K562 (cell line): ENCODE data around the gene ARHGAP26. TPM values are rescaled to one million over a fixed set of nuclear protein-coding genes. Genes with fewer than 3 reads are reported as not detected.

Experiments used
- ATAC-seq: fragments of 200-7000 bp; cut with Tn5 transposase; 3 replicates; pipeline ENCODE4 v1.9.1; 2020; ENCODE audit warnings: moderate library complexity
- BruUV-seq: library from RNA; stranded (reverse); fragments of 400-500 nt; replicated peaks from 2 replicates; lab custom pipeline; 2021; lab: Mats Ljungman, UMichigan
- CTCF ChIA-PET: fragments of 300-600 bp; formaldehyde crosslinking; extraction: SDS; loops from one replicate; lab custom pipeline; 2021; ENCODE audit warnings: low intra/inter-chr PET ratio; lab: Yijun Ruan, JAX
- POLR2A ChIA-PET: fragments of 300-600, 350-650 bp; sonication (Branson Sonifier 250); formaldehyde crosslinking; extraction: SDS; loops from one replicate; lab custom pipeline; 2021; ENCODE audit warnings: antibody characterized with exemption, inconsistent platforms; lab: Yijun Ruan, JAX
- DNase-seq, 4 experiments: peaks; one replicate each; pipeline versions ENCODE4 v3.0.0 to v3.0.0-alpha.2; 2011 to 2018; ENCODE audit warnings: low spot score in 3 of 4, mixed read lengths in 3 of 4; ENCODE audit errors: extremely low read depth in 1 of 4
- FAIRE-seq: peaks from 2 replicates; lab custom pipeline; 2011; peaks lifted over from hg19 to GRCh38; lab: Jason Lieb, UNC
- H2AFZ ChIP-seq: 2 replicates; pipeline ENCODE4 v1.6.0; 2011; ENCODE audit warnings: low read depth, low read length, control low read depth, inconsistent platforms
- H3K27ac ChIP-seq: fragments of 200-600 bp; 3 replicates; pipeline ENCODE4 v1.8.0; 2011; ENCODE audit warnings: low read depth, mild to moderate bottlenecking, control low read depth, inconsistent platforms, low read length, moderate library complexity, mixed read lengths; ENCODE audit errors: extremely low read depth
- H3K27me3 ChIP-seq, 2 experiments: fragments of 300-600 bp in 1 of 2; 2 replicates in 1 of 2; 3 replicates in 1 of 2; pipeline versions ENCODE4 v1.6.0 to v1.8.0; 2011; ENCODE audit warnings: inconsistent platforms in 2 of 2, low read length in 2 of 2, mild to moderate bottlenecking in 1 of 2, mixed read lengths in 1 of 2, moderate library complexity in 1 of 2; ENCODE audit not compliant: control insufficient read depth in 2 of 2, insufficient read depth in 2 of 2
- H3K36me3 ChIP-seq: fragments of 300-600 bp; 3 replicates; pipeline ENCODE4 v1.8.0; 2011; ENCODE audit warnings: mild to moderate bottlenecking, low read length, inconsistent platforms; ENCODE audit not compliant: control insufficient read depth, insufficient read depth
- H3K4me1 ChIP-seq, 2 experiments: fragments of 200-600 bp in 1 of 2; replicated peaks in 1 of 2; 2 replicates in 1 of 2; 3 replicates in 1 of 2; pipeline versions ENCODE4 v1.5.1 to v1.8.0; 2011; ENCODE audit warnings: inconsistent platforms in 2 of 2, low read length in 2 of 2, mild to moderate bottlenecking in 1 of 2, mixed read lengths in 1 of 2, moderate library complexity in 1 of 2; ENCODE audit not compliant: control insufficient read depth in 2 of 2, insufficient read depth in 2 of 2
- H3K4me2 ChIP-seq: 2 replicates; pipeline ENCODE4 v1.6.1; 2011; ENCODE audit warnings: low read length, control low read depth, inconsistent platforms, mixed read lengths; ENCODE audit not compliant: insufficient read depth
- H3K4me3 ChIP-seq: fragments of 200-600 bp; sonication (generic), shearing (Covaris generic); 2 replicates; pipeline ENCODE4 v1.5.1; 2016; ENCODE audit warnings: control low read depth, inconsistent platforms
- H3K79me2 ChIP-seq: fragments of 200-600 bp; 3 replicates; pipeline ENCODE4 v1.8.0; 2011; ENCODE audit warnings: low read length, inconsistent platforms; ENCODE audit not compliant: control insufficient read depth, insufficient read depth
- H3K9ac ChIP-seq, 2 experiments: 2 replicates each; pipeline versions ENCODE4 v1.6.0 to v1.6.1; 2011; ENCODE audit warnings: low read depth in 2 of 2, low read length in 2 of 2, control low read depth in 1 of 2, inconsistent platforms in 1 of 2, mild to moderate bottlenecking in 1 of 2, mixed read lengths in 1 of 2; ENCODE audit not compliant: insufficient read depth in 1 of 2
- H3K9me1 ChIP-seq: one replicate; pipeline ENCODE4 v1.6.0; 2011; ENCODE audit warnings: inconsistent platforms, mild to moderate bottlenecking, low read length, moderate library complexity; ENCODE audit not compliant: control insufficient read depth, insufficient read depth
- H3K9me3 ChIP-seq: replicated peaks from 2 replicates; pipeline ENCODE4 v1.5.1; 2011; ENCODE audit warnings: low read depth, low read length, inconsistent platforms; ENCODE audit not compliant: control insufficient read depth, insufficient read depth
- H4K20me1 ChIP-seq: replicated peaks from 2 replicates; pipeline ENCODE4 v1.6.1; 2011; ENCODE audit warnings: low read length, inconsistent platforms, mixed read lengths; ENCODE audit not compliant: control insufficient read depth, insufficient read depth
- IFI16 ChIP-seq: fragments of 250-450 bp; sonication (Bioruptor Pico); IDR thresholded peaks from 2 replicates; pipeline ENCODE4 v2.1.2; 2022; ENCODE audit warnings: mild to moderate bottlenecking, inconsistent platforms
- MTA2 ChIP-seq: fragments of 450-650 bp; IDR thresholded peaks from 2 replicates; pipeline ENCODE4 v1.6.1; 2016; ENCODE audit warnings: low read depth
- NFIC ChIP-seq: fragments of 450-650 bp; IDR thresholded peaks from 2 replicates; pipeline ENCODE4 v1.6.1; 2017; ENCODE audit warnings: mild to moderate bottlenecking, inconsistent platforms
- NR2C1 ChIP-seq, 2 experiments: fragments of 450-650 bp; IDR thresholded peaks; 2 replicates each; pipeline ENCODE4 v1.6.1; 2017; ENCODE audit warnings: mild to moderate bottlenecking in 2 of 2, antibody characterized with exemption in 1 of 2, inconsistent platforms in 1 of 2, missing compliant biosample characterization in 1 of 2, missing genetic modification characterization in 1 of 2
- NR2C2 ChIP-seq, 2 experiments: fragments of 200-800 bp in 1 of 2; sonication (Bioruptor generic) in 1 of 2; sonication (generic) in 1 of 2; formaldehyde crosslinking in 1 of 2; IDR thresholded peaks; 2 replicates each; pipeline versions ENCODE4 v1.6.1 to v1.8.0; 2016 to 2022; ENCODE audit warnings: mild to moderate bottlenecking in 1 of 2, missing compliant biosample characterization in 1 of 2, missing genetic modification characterization in 1 of 2, missing genetic modification reagents in 1 of 2
- RAD21 ChIP-seq, 2 experiments: fragments of 250-450 bp in 1 of 2; fragments of 450-650 bp in 1 of 2; sonication (Bioruptor Pico) in 1 of 2; formaldehyde crosslinking in 1 of 2; IDR thresholded peaks in 1 of 2; conservative IDR thresholded peaks in 1 of 2; 2 replicates each; pipeline versions ENCODE4 v1.4.0 to v1.8.0; 2020 to 2022; ENCODE audit warnings: mild to moderate bottlenecking in 2 of 2, moderate library complexity in 1 of 2
- ZBTB17 ChIP-seq: fragments of 450-650 bp; formaldehyde crosslinking; IDR thresholded peaks from 2 replicates; pipeline ENCODE4 v1.4.0; 2020; ENCODE audit warnings: mild to moderate bottlenecking
- WGBS: fragments of 100-300 bp; shearing (Covaris generic); methylation state at CpG from one replicate; pipeline ENCODE4 v1.1.6; 2016; ENCODE audit warnings: low coverage, mixed read lengths; ENCODE audit not compliant: insufficient coverage; ENCODE audit errors: missing lambda C conversion rate; 5-methylcytosine and 5-hydroxymethylcytosine counted together
- in situ Hi-C: fragments of 300-500 bp; cut with MboI; formaldehyde crosslinking; loops from 4 replicates; pipeline ENCODE4 v1.15.0; 2018; ENCODE audit warnings: inconsistent platforms, mixed read lengths
- intact Hi-C: fragments of 100-400 bp; cut with micrococcal nuclease; formaldehyde crosslinking; loops from 2 replicates; pipeline ENCODE4 v1.14.2; 2022
- polyA plus RNA-seq, 8 experiments: library from polyadenylated mRNA; depleted of rRNA in 4 of 8; stranded (reverse) in 5 of 8; unstranded in 3 of 8; fragments of >200 nt; fragmentation: Nextera tagmentation in 2 of 8; fragmentation: Illumina TruSeq in 1 of 8; extraction: Ambion mirVana in 2 of 8; extraction: Trizol in 1 of 8; gene quantifications; 2 replicates each; pipeline versions ENCODE4 v1.2.1 to v1.2.3, GENCODE V29; 2011 to 2014; ENCODE audit warnings: inconsistent platforms in 1 of 8, missing spikeins in 1 of 8
- total RNA-seq, 7 experiments: library from RNA; depleted of rRNA in 6 of 7; stranded (reverse); fragments of >200 nt in 6 of 7; fragmentation: Illumina TruSeq in 2 of 7; extraction: Trizol in 2 of 7; gene quantifications; 2 replicates each; pipeline versions ENCODE4 v1.2.1 to v1.2.3, GENCODE V29; 2011 to 2021; ENCODE audit warnings: low replicate concordance in 1 of 7
- TF ChIP-seq, protein P1 (sequence below): fragments of 450-650 bp; formaldehyde crosslinking; IDR thresholded peaks from 2 replicates; pipeline ENCODE4 v1.4.0; 2022; ENCODE audit warnings: missing genetic modification characterization
- TF ChIP-seq, protein P2 (sequence below): fragments of 250-450 bp; sonication (Bioruptor Pico); IDR thresholded peaks from 2 replicates; pipeline ENCODE4 v1.4.0; 2020; ENCODE audit warnings: mild to moderate bottlenecking, moderate library complexity, borderline replicate concordance
- TF ChIP-seq, protein P3 (sequence below): fragments of 450-650 bp; formaldehyde crosslinking; IDR thresholded peaks from 2 replicates; pipeline ENCODE4 v1.4.0; 2022; ENCODE audit warnings: mild to moderate bottlenecking, moderate library complexity

ARHGAP26 gene
- total and polyA plus RNA-seq, 9 of the 15 experiments (the other 6 are each of a cell fraction or from before 2014, with no cell fraction given): 0.13 to 1.1 (median 0.55) TPM

DNA sequence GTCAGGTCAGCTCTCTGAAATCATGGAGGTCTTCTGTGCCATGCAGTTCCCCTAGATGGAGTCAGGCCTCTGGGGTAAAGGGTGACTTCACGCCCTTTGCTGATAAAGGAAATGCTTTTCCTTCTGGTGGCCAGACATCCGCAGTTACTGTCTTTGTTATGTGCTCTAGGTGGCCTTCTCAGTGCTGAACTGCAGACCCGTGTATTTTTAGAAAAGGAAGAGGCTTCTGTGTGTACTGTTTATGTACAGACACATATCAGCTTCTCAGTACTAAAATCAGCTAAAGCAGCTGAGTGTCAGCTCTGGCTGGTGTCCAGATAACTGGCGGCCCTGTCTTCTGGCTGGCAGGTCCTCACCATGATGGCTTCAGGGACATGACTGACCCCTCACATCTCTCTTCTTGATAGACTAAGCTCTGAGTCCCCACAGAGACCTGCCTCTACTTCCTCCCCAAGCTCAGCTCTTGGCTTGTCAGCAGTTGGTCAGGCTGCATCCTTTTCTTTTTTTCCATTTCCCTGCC, 75.3 kb downstream of the ARHGAP26 start:
- Histone ChIP-seq H3K36me3 (no peaks in the 10 kb centered on the region), H4K20me1 (no peaks in the 10 kb centered on the region), H3K9me1 (peaks cover 4% of the 10 kb centered on the region), H3K27ac (no peak overlapping the region), H3K4me1 (peaks cover 0 to 12% of the 10 kb centered on the region in 2 experiments; a peak in 2 of 5 replicates), H3K4me3 (no peak overlapping the region), H3K27me3 (peaks cover 2 to 5% of the 10 kb centered on the region in 2 experiments; a peak in 3 of 5 replicates), H3K9me3 (no peaks in the 10 kb centered on the region), H3K4me2 (peak overlapping the region; percentile 1; the same call in 1 of the 2 replicates), H2AFZ (peak overlapping the region; percentile 37), H3K9ac (no peak overlapping the region), H3K79me2 (no peaks in the 10 kb centered on the region)
- no TSS peak for BruUV-seq
- 0% methylated on average over 4 of the region's 4 CpGs for WGBS
- CTCF ChIA-PET: no interaction called here
- DNase-seq: peak in 1 of 4 experiments; percentile 28
- no peak for FAIRE-seq
- TF ChIP-seq, protein P1, sequence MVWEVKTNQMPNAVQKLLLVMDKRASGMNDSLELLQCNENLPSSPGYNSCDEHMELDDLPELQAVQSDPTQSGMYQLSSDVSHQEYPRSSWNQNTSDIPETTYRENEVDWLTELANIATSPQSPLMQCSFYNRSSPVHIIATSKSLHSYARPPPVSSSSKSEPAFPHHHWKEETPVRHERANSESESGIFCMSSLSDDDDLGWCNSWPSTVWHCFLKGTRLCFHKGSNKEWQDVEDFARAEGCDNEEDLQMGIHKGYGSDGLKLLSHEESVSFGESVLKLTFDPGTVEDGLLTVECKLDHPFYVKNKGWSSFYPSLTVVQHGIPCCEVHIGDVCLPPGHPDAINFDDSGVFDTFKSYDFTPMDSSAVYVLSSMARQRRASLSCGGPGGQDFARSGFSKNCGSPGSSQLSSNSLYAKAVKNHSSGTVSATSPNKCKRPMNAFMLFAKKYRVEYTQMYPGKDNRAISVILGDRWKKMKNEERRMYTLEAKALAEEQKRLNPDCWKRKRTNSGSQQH (CRISPR knock-in tag): no peak
- TF ChIP-seq ZBTB17 (0 out of 2 replicates have a peak, but pooled peaks have one; percentile 4), NR2C2 (CRISPR knock-in tag; IDR thresholded peaks at IDR 0.05) (no peak), NR2C2 (tag; IDR thresholded peaks at IDR 0.05) (peak; percentile 56), IFI16 (CRISPR knock-in tag) (no peak), NFIC (peak; percentile 49; the same call in 1 of the 2 replicates), MTA2 (no peak), NR2C1 (IDR thresholded peaks at IDR 0.05) (no peak), NR2C1 (tag; IDR thresholded peaks at IDR 0.05) (0 out of 2 replicates have a peak, but pooled peaks have one; percentile 53), RAD21 (CRISPR knock-in tag; conservative IDR thresholded peaks at IDR 0.05 in 1 of 2, IDR thresholded peaks at IDR 0.05 in 1 of 2) (peak in 1 of 2 experiments; percentile 16; a peak in 1 of 4 replicates)
- TF ChIP-seq, protein P2, sequence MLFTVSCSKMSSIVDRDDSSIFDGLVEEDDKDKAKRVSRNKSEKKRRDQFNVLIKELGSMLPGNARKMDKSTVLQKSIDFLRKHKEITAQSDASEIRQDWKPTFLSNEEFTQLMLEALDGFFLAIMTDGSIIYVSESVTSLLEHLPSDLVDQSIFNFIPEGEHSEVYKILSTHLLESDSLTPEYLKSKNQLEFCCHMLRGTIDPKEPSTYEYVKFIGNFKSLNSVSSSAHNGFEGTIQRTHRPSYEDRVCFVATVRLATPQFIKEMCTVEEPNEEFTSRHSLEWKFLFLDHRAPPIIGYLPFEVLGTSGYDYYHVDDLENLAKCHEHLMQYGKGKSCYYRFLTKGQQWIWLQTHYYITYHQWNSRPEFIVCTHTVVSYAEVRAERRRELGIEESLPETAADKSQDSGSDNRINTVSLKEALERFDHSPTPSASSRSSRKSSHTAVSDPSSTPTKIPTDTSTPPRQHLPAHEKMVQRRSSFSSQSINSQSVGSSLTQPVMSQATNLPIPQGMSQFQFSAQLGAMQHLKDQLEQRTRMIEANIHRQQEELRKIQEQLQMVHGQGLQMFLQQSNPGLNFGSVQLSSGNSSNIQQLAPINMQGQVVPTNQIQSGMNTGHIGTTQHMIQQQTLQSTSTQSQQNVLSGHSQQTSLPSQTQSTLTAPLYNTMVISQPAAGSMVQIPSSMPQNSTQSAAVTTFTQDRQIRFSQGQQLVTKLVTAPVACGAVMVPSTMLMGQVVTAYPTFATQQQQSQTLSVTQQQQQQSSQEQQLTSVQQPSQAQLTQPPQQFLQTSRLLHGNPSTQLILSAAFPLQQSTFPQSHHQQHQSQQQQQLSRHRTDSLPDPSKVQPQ (CRISPR knock-in tag): no peak
- TF ChIP-seq, protein P3, sequence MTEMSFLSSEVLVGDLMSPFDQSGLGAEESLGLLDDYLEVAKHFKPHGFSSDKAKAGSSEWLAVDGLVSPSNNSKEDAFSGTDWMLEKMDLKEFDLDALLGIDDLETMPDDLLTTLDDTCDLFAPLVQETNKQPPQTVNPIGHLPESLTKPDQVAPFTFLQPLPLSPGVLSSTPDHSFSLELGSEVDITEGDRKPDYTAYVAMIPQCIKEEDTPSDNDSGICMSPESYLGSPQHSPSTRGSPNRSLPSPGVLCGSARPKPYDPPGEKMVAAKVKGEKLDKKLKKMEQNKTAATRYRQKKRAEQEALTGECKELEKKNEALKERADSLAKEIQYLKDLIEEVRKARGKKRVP: peak; percentile 31; the same call in 1 of the 2 replicates
- POLR2A ChIA-PET: interaction anchor here (0.7 kb wide), 1 partner anchor 16 kb away, joined by 4 read pairs; no protein-coding TSS in a partner anchor
- ATAC-seq: peak; percentile 68
- in situ Hi-C loops (no loop called here), intact Hi-C loops (no loop called here)
